Measurements from ENCODE around the gene PCNX4.

DNA sequence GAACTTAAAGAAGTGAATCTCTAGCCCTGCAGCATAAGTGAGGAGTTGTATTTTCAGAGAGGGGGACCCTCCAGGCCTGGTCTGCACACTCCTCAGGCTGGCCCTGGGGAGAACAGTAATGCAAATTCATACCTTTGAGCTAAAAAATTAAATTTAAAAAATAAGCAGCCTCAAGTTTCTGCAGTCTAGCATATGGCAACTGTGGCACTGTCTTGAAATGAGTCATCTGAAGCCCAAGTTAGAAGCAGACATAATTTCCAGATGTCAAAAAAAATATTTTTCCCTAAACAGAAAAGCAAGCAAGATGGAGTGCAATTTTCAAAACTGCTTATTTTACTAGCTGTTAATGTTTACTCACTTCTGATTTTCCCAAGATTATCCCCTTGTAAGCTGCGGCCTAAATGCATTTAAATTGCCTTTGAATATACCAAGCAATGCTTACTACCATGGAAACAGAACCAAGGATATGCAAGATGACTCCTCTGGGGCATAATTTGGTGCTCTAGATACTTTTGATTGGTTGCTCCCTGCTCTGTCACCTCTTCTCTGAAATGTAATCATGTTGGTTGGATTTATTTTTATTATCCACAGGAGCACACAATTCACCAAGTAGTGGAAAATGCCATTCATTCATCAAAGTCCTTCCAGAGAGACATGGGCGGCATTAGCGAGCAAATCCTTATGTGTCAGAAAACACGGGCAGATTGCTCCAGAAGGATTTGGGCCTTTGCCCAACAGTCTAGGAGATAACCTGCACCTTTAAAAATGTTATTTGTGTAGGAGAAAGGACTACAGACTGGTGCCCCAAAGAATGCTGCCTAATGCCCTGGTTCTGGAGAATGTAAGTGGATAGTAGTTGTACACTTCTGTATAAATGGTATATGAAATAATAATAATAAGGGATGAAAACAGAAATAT, 98.5 kb downstream of the PCNX4 start:
- TF ChIP-seq CTCF (IDR thresholded peaks at IDR 0.05) (no peak), POLR2A (IDR thresholded peaks at IDR 0.05) (no peak)

Data from body of pancreas (tissue), 4 donors.